HG02973 (cell line): Measurements from ENCODE around the gene SERINC3.

ENCODE experiments used
- ATAC-seq: cut with Tn5 transposase; IDR thresholded peaks from one replicate; pipeline ENCODE4 v1.9.1; 2021; ENCODE audit warnings: moderate library complexity; ENCODE audit not compliant: unreplicated experiment

Gene SERINC3

DNA sequence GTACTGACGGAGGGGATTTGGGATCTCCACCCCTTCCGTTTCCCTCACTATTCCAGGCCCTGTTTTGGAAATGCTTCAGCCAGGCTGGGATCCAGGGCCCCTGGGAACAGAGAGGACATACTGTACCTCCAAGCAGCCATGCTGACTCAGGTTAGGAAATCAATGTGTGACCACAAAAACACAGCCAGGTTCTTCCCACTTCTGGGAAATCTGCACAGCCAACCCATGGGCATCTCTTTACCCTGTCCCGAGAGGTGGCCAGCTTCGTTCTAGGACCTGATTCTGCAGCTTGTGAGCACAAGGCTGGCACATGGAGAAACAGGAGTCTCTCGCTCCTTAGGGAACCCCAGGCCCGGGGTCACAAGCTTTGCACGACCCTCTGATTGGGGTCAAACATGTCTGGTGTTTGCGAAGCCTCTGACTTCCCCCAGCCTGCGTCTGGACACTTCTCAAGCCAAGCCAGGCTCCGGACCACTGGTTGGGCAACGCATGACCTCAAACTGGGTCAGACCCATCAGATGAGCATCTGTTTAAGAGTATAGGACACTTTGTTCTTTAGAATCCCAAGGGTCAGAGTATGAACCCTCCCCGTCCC lies 54.5 kb downstream of the SERINC3 start:
- ATAC-seq, result no peak

DNA sequence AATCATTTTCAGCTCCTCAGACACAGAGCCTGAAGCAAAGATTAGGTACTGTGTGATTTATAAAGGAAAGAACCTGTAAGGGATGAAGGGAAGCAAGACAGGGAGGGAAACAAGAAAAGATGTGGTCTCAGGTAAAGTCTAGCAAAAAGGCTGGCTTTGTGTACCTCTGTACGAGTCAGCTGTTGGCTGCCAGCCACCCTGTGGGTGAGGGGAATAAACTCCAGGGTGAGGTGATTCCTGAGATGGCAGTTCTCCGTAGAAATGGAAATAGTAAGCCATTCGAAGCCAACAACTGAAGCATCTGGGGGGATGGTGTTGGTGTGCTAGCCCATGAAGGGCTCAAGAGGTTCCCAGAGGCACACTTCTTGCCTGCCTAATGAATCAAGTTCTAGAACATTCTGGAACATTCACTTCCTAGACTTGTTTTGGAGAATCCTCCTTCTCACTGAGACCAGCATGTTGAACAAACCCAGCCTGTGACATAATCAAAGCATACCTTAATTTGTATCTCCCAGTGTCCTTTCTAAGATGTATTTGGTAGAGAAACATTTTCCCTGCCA lies 56.8 kb downstream of the SERINC3 start:
- ATAC-seq, result no peak

DNA sequence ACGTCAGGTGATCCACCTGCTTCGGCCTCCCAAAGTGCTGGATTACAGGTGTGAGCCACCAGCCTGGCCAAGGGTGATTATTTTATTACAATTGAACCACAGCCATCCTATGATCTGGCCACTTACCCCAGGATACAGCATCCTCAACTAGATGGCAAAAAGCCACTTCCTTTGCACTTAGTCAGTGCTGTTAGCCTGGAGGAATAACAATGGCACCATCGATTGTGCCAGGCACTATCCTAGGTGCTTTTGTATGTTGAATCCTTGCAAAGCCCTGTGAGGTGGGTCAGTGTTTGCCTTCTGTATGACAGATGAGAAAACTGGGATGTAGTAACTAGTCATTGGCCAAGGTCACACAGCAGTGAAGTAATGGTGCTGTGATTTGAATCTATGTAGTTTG lies 57.4 kb downstream of the SERINC3 start:
- ATAC-seq, result no peak

DNA sequence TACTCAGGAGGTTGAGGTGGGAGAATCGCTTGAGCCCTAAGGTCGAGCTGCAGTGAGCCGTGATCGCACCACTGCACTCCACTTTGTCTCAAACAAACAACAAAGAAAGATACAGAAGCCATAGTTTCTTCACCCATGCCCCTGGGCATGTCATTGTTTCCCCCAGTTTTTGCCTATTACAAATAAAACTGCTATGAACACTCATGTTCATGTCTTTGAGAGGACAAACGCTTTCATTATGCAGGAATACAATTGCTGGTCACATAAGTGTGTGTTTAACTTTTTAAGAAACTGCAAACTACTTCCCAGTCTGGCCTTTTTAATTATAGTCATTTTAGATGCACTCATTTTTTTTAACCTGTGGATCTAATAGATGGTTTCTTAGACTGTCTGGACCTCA lies 58.4 kb downstream of the SERINC3 start:
- no peak for ATAC-seq

DNA sequence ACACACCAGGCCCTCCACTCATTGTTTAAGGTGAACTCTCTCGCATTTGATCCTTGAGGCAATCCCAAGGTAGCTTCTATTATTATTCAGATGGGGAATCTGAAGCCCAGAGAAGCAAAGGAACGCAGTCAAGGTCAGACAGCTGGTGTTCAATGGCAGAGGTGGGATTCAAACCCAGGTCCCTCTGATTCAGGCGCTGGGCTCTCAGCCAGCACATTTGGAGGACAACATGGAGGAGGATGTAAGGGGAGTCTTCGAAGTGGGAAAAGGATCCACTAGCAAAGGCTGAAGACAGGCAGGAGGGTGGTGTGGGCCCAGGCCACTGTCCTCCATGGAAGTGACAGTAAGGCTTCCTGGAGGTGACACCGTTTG lies 60.1 kb downstream of the SERINC3 start:
- no peak for ATAC-seq

DNA sequence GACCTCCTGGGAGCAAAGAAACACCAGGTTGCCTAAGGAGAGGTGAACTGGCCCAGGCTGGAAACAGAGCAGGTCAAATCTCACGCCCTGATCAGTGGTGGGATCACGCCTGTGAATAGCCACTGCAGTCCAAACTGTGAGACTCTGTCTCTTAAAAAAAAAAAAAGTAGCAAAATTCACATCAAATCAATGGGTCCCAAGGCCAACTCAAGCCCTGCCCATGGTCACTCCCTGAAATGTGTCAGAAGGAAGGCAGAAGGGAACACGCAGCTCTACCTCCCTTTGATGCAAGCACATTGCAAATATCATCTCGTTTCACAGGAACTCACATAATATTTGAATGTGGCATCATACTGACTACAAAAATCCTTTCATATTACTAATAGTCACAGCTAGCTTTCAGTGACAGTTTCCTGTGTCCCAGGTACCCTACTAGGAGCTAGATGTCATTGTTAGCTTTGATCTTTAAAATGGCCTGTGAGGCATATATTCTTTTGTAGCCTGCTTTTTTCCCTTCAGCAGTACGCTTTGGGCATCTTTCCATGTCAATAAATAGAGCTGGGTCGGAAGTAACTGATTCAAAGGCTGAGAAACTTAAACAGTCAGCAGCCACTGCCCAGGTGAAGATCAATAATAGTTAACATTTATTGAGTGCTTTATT lies 60.6 kb downstream of the SERINC3 start:
- no peak for ATAC-seq

DNA sequence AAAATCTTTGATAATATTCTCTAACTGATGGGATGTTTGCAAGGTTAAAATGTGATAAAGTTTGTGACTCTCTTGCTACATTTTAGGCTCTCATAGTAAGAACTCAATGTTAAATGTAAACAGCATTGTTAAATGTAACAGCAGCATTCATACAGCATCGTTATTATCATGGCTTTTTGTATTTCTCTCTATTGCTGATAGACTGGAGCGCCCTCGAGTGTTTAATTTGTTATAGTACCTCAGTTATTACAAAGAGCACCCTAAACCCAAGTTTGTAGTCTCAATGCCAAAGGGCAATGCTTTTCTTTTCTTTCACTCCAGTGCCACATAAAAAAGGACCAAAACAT lies 61.1 kb downstream of the SERINC3 start:
- no peak for ATAC-seq

DNA sequence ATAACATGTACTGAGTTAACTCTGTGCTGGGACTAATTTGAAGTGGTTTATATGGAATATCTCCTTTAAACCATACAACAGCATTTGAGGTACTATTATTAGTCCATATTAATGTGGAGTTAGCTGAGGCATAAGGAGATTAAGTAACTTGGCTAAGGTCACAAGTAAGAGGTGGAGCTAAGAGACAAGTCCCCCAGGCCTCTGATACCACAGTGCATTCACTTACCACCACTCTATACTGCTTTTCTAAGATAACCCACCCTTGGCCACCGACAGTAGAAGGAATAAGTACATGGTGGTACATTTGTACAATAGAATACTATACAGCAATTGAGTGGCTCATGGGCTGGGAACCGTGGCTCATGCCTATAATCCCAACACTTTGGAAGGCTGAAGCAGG lies 62.6 kb downstream of the SERINC3 start:
- no peak for ATAC-seq

DNA sequence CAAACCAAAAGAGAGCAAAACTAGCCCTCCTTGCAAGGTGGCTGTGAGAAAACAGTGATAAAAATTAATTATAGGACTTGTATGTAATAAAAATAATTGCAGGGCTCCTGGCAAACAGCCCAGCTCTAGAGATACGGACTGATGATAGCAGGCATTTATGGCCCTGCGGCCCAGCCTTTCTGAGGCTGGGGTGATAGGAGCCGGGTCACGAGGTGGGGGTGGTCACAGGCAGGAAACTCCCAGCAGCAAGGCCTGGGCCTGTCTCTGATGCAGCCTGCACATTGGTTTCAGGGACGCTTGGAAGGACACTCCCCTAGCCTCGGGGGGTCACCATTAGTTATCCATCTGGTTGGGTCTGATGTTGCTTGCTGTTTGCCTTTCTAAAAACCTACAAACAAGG lies 64.9 kb downstream of the SERINC3 start:
- ATAC-seq, result no peak

DNA sequence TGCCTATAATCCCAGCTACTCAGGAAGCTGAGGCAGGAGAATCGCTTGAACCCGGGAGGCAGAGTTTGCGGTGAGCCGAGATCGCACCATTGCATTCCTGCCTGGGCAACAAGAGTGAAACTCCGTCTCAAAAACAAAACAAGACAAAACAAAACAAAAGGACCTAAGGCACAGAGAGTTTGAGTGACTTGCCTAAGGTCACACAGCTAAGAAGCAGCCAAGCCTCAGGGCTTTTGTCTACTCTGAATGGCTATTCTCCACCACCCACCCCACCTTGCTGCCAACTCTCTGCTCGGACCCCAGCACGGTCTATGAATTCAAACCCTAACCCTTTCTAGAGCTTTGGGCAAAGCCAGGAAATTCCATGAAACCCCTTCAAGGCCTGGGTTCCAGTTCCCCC lies 65.3 kb downstream of the SERINC3 start:
- ATAC-seq, result no peak

DNA sequence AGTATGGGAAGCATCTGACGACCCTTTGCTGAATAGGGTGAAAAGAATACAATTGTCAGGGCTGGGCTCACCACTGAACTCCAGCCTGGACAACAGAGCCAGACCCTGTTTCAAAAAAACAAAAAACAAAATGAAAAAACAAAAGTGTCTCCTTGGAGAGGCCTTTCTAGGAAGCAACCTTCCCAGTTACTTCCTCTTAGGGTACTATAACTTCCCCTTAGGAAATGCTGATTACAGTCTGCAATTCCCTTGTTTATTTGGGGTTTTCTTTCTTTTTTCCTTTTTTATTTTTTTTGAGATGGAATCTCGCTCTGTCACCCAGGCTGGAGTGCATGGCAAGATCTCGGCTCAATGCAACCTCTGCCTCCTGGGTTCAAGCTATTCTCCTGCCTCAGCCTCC lies 66.7 kb downstream of the SERINC3 start:
- no peak for ATAC-seq

DNA sequence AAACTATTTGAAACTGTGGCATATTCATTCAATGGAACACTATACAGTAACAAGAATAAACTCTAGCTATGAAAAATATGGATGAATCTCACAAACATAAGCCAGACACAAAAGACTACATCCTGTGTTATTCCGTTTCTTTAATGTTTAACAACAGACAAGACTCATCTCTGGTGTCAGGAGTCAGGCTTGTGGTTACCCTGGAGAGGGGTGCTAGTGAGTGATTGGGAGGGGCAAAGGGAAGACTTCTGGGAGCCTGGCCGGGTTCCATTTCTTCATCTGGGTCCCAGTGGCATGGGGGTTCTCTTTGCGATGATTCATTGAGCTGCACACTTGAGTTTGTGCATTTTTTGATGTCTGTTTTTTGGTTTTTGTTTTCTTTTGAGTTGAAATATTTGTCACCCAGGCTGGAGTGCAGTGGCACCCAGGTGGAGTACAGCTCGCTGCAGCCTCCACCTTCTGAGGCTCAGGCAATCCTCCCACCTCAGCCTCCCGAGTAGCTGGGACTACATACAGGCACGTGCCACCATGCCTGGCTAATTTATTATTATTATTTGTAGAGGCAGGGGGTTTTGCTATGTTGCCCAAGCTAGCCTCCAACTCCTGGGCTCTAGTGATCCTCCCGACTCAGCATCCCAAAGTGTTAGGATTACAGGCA lies 67.4 kb downstream of the SERINC3 start:
- ATAC-seq, result no peak

DNA sequence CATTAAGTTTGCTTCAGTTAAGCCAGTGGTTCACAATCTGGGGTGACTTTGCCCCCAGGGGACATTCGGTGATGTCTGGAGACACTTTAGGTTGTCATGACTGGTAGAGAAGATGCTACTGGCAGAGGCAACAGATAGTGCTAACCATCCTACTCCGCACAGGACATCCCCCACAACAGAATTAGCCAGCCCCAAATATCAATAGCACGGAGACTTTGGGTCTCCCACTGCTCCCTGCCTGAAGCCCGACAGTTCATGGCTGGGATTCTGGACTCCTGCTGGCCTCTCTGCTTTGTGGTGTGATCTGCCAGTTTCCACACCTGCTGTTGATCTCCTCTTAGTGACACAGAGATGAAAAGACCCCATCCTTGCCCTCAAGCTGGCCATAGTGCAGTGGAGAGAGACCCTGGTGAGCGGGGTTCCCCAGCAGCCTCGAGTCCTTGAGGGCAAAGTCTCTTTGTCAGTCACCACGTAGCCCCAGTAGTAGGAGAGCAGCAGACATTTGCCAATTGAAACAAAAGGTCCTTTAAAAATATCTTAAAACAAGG lies 70.9 kb downstream of the SERINC3 start:
- no peak for ATAC-seq

DNA sequence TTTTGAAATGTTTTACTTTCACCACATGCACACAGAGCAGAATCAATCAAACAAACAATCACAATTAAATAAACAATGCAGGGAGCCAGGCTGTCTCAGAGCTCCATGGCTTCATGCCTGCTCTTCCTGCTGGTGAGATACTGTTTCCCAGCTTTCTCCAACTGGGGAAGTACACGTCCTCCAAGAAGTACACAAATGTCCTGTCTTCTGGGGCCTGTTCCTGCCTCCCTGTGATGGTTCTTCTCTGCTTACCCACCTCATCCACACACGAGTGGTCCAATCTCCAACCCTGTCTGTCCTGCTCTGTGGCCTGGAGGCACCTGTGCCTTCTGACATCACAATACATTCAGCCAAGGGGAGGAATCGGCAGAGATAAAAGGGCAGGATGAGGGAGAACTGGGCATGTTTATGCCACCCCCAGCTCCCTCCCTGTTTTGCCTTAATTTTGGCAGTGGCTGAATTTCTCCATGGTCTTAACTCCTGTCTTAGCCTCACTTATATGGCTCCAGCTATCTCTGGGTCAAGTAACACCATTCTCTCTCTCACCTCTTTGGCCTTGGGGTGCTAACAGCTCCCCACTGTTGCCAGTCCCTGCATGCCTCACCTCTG lies 71.5 kb downstream of the SERINC3 start:
- no peak for ATAC-seq

DNA sequence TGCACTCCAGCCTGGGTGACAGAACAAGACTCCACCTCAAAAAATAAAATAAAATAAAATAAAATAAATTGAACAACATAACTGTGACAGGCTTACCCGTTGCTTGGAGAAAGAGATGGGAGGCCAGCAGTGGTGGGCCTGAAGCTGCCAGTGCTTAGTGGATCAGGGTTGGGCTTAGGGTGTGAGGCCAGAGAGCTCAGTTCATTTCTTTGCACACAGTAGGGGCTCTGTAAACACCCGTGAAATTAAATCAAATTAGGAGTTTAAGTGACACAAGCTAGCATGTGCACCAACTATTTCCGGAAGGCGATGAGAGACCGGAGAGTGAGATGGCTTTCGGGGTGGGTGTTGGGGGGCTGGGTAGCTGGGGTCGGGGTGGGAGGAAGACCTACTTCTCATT lies 72.0 kb downstream of the SERINC3 start:
- no peak for ATAC-seq

DNA sequence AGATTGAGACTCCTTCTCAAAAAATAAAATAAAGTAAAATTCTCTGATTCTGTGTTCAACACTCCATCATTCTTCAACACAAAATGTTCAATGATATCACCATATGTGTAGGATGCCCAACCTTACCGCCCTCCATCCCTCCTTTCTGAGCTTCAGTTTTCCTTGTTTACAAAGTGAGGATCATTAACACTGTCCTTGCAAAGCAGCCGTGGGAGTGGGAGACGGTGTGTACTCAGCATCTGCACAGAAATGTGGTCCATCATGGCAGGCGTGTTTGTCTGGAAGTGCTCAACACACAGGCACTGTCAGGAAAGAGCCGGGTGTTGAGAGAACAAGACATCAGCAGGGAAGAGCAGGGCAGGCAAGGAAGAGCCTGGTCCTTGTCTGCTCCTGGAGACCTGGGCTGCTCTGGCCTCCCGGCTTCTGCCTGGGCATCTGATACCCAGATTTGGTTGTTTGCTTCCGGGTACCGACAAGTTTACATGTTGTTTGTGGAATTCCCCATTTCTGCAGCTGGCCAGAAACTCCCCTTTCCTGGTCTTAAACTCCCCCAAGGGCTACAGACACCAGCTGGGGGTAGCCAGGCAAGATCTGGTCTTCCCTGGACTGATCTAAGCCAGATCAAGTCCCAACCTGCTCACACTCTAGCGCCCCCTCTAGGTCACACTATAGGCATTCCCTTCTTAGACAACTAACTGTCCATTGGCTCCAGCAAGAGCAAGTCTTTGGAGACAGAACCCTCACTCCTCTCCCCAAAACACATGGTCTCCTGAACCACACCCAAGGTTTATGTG lies 72.9 kb downstream of the SERINC3 start:
- no peak for ATAC-seq

DNA sequence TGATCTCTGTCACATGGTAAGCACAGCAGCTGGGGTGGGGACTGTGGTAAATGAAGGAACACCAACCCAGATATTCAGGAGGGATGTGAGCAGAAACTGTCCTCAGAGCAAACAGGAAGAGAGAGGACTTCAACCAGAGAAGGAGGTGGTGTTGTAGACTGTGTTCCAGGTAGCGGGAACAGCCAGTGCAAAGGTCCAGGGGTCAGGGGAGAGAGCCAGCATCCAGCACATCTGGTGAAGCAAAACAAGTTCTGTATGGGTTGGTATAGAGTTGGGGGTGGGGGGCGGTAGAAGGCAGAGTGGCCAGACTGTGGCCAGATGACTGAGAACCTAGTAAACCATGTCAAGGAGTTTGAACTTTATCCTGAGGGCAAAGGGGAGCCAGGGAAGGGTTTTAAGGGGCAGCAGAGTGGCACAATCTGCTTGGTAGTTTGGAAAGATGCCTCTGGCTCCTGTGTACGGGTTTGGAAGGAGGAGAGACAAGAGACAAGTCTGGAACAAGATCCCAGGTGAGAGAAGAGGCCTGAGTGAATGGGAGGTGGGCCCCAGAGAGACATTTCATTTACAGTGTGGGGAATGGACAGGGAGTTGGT lies 73.9 kb downstream of the SERINC3 start:
- no peak for ATAC-seq
